Ovary (tissue), 3 donors: ENCODE results near the gene DOP1B.

Experiments
- EP300 ChIP-seq: sonication (generic); formaldehyde crosslinking; IDR thresholded peaks from one replicate; pipeline ENCODE4 v1.6.1; 2017; ENCODE audit warnings: antibody characterized with exemption
- POLR2A ChIP-seq: fragments of 450-650 bp; IDR thresholded peaks from one replicate; pipeline ENCODE4 v1.6.1; 2017; ENCODE audit warnings: antibody characterized with exemption, mild to moderate bottlenecking, moderate library complexity
- TF ChIP-seq, protein P1 (sequence below), 3 donors: fragments of 450-650 bp in 2 of 3; fragments of 200-600 bp in 1 of 3; IDR thresholded peaks; one replicate each; pipeline versions ENCODE4 v1.5.1 to v1.8.0; 2016 to 2022; ENCODE audit warnings: antibody characterized with exemption in 3 of 3, mild to moderate bottlenecking in 1 of 3
- donor health status: DM: no; HTN: no; CAD: no.

- TF ChIP-seq, protein P1, sequence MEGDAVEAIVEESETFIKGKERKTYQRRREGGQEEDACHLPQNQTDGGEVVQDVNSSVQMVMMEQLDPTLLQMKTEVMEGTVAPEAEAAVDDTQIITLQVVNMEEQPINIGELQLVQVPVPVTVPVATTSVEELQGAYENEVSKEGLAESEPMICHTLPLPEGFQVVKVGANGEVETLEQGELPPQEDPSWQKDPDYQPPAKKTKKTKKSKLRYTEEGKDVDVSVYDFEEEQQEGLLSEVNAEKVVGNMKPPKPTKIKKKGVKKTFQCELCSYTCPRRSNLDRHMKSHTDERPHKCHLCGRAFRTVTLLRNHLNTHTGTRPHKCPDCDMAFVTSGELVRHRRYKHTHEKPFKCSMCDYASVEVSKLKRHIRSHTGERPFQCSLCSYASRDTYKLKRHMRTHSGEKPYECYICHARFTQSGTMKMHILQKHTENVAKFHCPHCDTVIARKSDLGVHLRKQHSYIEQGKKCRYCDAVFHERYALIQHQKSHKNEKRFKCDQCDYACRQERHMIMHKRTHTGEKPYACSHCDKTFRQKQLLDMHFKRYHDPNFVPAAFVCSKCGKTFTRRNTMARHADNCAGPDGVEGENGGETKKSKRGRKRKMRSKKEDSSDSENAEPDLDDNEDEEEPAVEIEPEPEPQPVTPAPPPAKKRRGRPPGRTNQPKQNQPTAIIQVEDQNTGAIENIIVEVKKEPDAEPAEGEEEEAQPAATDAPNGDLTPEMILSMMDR (IDR thresholded peaks at IDR 0.05), result no peak
- TF ChIP-seq POLR2A (no peak), EP300 (no peak)
Observed at GRCh38 chr21:36149788-36150711, 6.6 kb upstream of the DOP1B start.
